HG03457 (cell line): ENCODE data around the gene KIF20A.
A peak's percentile ranks its signal among the peaks of the same experiment; 100 is the strongest.
"Not testable (repeated sequence)": the region's sequence is repeated elsewhere in the genome, so short reads cannot be mapped to it uniquely, and the experiment has no call there.

Experiments used
- ATAC-seq: cut with Tn5 transposase; IDR thresholded peaks from one replicate; pipeline ENCODE4 v1.9.1; 2021; ENCODE audit warnings: moderate number of reproducible peaks; ENCODE audit not compliant: unreplicated experiment

The KIF20A gene

GRCh38 chr5:138178516-138179276, at the start of gene KIF20A, which contains the start of gene BRD8:
Gene KIF20A (plus strand): TSS chr5:138179112. CDS start chr5:138179681, 569 bp downstream.
Gene BRD8 (minus strand): TSS chr5:138178630. CDS start chr5:138178614, 16 bp downstream.
- ATAC-seq: peak; percentile 65

- no peak for ATAC-seq
These were observed 49.6 kb upstream of the KIF20A start for GRCh38 chr5:138129347-138129746.

- no peak for ATAC-seq
These were observed 46.4 kb upstream of the KIF20A start for GRCh38 chr5:138132543-138132942.

- no peak for ATAC-seq
These were observed 39.7 kb upstream of the KIF20A start, which contains the start of gene NME5 for GRCh38 chr5:138138949-138139780. Gene NME5 (minus strand): TSS chr5:138139428. CDS start chr5:138138780, 648 bp downstream.

- no peak for ATAC-seq
These were observed 39.2 kb upstream of the KIF20A start for GRCh38 chr5:138139781-138140090.

GRCh38 chr5:138140268-138140667, 38.6 kb upstream of the KIF20A start:
- no peak for ATAC-seq

- no peak for ATAC-seq
These were observed 37.2 kb upstream of the KIF20A start for GRCh38 chr5:138141734-138142133.

GRCh38 chr5:138143578-138143977, 35.3 kb upstream of the KIF20A start:
- not testable (repeated sequence) for ATAC-seq

GRCh38 chr5:138148811-138149210, 30.1 kb upstream of the KIF20A start:
- no peak for ATAC-seq

- ATAC-seq: no peak
These were observed 29.4 kb upstream of the KIF20A start for GRCh38 chr5:138149530-138149929.

- not testable (repeated sequence) for ATAC-seq
These were observed 22.9 kb upstream of the KIF20A start for GRCh38 chr5:138155977-138156376.

- no peak for ATAC-seq
These were observed 21.3 kb upstream of the KIF20A start for GRCh38 chr5:138157626-138158025.

- no peak for ATAC-seq
These were observed 19.2 kb upstream of the KIF20A start for GRCh38 chr5:138159666-138160065.

GRCh38 chr5:138160706-138161105, 18.2 kb upstream of the KIF20A start:
- no peak for ATAC-seq

GRCh38 chr5:138163721-138164120, 15.2 kb upstream of the KIF20A start:
- ATAC-seq: no peak

GRCh38 chr5:138169124-138169523, 9.8 kb upstream of the KIF20A start:
- no peak for ATAC-seq

- ATAC-seq: no peak
These were observed 8.6 kb upstream of the KIF20A start for GRCh38 chr5:138170299-138170698.

- ATAC-seq: no peak
These were observed 884 bp upstream of the KIF20A start for GRCh38 chr5:138177941-138178515.

GRCh38 chr5:138179277-138179857, 455 bp downstream of the KIF20A start:
- peak; percentile 2 for ATAC-seq

GRCh38 chr5:138180183-138180782, 1.4 kb downstream of the KIF20A start:
- no peak for ATAC-seq

- no peak for ATAC-seq
These were observed 1.9 kb downstream of the KIF20A start for GRCh38 chr5:138180841-138181240.
